Spleen (tissue), 7 donors: Measurements from ENCODE around the gene PRPF38A.

Experiments used
- POLR2A ChIP-seq, 3 donors: fragments of 450-650 bp; IDR thresholded peaks; one replicate each; pipeline ENCODE4 v1.5.1; 2017; ENCODE audit warnings: antibody characterized with exemption in 3 of 3, mild to moderate bottlenecking in 1 of 3
- POLR2AphosphoS5 ChIP-seq, 3 donors: sonication (generic); formaldehyde crosslinking; IDR thresholded peaks; one replicate each; pipeline ENCODE4 v1.5.1; 2017; ENCODE audit warnings: antibody characterized with exemption in 3 of 3
- TF ChIP-seq, protein P1 (sequence below), 11 experiments: fragments of 200-600 bp in 7 of 11; fragments of 450-650 bp in 4 of 11; sonication (generic) in 4 of 11; IDR thresholded peaks in 8 of 11; conservative IDR thresholded peaks in 3 of 11; 1 replicate in 7 of 11; 2 replicates in 4 of 11; pipeline versions ENCODE4 v1.4.0 to v1.8.0; 2016 to 2021; ENCODE audit warnings: antibody characterized with exemption in 11 of 11, inconsistent platforms in 4 of 11, mild to moderate bottlenecking in 1 of 11
- donor health status: DM: no; HTN: no; CAD: no; lungs with moderate emphysema.
- donor health status: DM: no; HTN: no; CAD: no.
- donor health status: DM: no; HTN: no; CAD: no.

DNA sequence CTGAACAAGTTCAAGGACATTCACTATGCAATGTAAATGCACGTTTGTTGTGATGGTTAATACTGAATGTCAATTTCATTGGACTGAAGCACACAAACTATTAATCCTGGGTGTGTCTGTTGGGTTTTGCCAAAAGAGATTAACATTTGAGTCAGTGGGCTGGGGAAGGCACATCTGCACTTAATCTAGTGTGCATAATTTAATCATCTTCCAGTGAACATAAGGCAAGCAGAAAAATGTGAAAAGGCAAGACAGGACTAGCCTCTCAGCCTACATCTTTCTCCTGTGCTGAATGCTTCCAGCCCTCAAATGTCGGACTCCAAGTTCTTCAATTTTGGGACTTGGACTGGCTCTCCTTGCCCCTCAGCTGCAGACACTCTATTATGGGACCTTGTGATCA, 40.1 kb downstream of the PRPF38A start:
- TF ChIP-seq, protein P1, sequence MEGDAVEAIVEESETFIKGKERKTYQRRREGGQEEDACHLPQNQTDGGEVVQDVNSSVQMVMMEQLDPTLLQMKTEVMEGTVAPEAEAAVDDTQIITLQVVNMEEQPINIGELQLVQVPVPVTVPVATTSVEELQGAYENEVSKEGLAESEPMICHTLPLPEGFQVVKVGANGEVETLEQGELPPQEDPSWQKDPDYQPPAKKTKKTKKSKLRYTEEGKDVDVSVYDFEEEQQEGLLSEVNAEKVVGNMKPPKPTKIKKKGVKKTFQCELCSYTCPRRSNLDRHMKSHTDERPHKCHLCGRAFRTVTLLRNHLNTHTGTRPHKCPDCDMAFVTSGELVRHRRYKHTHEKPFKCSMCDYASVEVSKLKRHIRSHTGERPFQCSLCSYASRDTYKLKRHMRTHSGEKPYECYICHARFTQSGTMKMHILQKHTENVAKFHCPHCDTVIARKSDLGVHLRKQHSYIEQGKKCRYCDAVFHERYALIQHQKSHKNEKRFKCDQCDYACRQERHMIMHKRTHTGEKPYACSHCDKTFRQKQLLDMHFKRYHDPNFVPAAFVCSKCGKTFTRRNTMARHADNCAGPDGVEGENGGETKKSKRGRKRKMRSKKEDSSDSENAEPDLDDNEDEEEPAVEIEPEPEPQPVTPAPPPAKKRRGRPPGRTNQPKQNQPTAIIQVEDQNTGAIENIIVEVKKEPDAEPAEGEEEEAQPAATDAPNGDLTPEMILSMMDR (IDR thresholded peaks at IDR 0.05 in 8 of 11, conservative IDR thresholded peaks at IDR 0.05 in 3 of 11), result no peak
- TF ChIP-seq POLR2AphosphoS5 (IDR thresholded peaks at IDR 0.05), result no peak
- no peak for TF ChIP-seq POLR2A (IDR thresholded peaks at IDR 0.05)
